HT1080 (cell line): Measurements from ENCODE around the gene RREB1. TPM values are rescaled to one million over a fixed set of nuclear protein-coding genes. Genes with fewer than 3 reads are reported as not detected.

Experiments used
- DNase-seq: peaks from one replicate; pipeline ENCODE4 v3.0.0-alpha.2; 2015; ENCODE audit warnings: low read depth
- total RNA-seq: library from RNA; depleted of rRNA; stranded (reverse); fragments of >200 nt; shearing (Covaris generic); gene quantifications from 2 replicates; pipeline ENCODE4 v1.2.3, GENCODE V29; 2014

RREB1 gene
- total RNA-seq, 1 experiment from 2014 or later, result 11.9 TPM

DNA sequence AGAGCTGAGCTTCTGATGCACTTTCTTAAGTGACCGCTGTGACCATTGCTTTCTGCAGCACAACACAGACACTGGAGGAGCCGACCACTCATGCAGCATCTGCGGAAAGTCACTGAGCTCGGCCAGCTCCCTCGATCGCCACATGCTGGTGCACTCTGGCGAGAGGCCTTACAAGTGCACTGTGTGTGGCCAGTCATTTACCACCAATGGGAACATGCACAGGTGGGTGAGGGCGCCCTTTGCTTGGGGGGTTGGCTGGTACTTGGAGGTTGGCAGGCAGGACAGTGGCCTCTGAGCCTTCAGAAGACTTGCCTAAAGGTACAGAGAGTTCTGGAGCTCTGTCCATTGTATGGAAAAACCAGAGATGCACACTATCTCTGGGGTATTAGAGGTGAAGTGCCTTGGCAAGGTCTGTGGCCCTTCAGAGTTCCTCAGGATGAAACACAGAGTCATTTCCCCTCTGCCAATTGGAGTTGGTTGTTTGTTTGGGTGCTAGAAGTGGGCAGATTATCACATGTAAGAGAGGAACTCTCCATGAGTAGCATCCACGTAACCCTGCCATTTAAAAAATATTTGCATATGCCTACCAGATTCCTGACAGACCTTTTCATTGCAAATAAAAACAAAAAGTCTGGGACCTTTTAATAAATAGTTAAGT, 81.5 kb downstream of the RREB1 start:
- no peak for DNase-seq

DNA sequence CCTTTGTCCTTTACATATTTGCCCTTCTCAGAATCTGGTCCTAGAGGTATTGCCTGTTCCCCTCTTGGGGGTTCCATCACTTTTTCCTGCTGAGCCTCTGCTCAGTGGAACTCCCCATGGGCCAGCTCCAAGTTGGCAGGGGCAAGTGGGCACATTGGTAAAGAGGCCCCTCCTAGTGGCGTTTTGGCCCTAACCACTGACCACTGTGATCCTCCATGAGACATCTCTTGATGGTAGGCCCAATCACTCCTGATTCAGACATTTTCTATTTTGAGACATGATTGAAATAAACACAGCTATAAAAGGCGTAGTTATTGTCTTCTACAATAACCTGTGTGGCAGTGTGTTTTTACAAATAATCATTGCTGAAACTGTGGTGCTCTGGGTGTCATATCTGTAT, 83.0 kb downstream of the RREB1 start:
- DNase-seq, result no peak

DNA sequence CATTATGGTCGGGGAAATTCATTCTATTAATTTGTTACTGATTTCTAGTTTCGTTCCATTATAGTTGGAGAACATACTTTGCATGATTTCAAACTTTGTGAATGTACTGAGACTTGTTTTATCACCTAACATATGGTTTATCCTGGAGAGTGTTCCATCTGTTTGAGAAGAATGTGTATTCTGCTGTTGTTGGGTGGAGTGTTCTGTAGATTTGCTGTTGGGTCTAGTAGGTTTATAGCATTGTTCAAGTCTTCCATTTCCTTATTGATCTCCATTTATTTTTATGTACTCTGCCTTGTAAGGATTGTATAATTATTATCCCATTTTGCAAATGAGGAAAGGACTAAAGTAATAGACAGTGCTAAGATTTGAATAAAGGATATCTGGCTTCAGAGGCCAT, 85.4 kb downstream of the RREB1 start:
- DNase-seq, result no peak

DNA sequence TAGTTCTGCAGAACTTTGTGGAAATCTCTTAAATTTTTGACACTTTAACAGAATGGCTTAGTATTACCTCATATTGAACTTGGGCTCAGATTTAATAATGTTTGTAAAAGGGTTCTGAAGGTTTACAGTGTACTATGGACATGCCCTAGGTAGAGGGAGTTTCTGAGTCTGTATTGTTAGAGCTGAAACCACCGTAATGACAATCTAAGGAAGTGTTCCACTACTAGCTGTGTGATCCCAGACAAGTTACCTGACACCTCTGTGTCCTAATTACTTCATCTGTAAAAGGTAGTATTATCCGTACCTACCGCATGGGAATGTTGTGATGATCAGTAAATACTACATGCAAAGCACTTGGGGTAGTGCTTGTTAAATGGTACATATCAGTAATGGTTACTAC, 86.9 kb downstream of the RREB1 start:
- no peak for DNase-seq

DNA sequence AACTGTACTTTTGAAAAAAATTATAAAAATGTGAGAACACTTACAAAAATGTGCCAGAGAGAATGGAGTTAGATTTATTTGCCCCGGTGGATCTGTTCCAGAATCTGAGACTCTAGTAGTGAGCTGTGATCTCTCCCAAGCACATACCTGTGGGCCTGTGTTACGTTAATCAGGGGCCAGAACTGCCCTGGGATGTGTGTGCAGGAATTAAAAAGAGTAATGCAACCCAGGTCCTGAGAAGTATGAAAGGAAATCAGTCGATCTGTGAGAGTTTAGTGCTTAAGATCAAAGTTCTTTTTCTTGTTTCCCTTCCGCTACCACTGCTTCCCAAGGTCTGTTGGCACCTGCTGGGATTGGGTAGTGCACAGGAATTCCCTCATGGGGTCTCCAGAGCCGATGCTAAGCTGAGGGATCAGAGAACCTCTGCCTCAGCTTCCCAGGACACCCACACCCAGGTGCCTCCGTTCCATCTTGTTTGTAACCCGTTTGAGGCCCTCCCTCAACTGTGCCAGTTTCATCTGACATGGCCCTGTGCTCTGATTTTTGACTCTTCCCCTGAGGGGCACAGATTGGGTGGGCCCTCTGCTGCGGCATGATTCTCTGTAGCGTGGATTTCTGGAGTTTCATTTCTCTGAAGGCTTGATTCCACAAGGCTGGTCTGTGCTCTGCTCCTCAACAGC, 87.7 kb downstream of the RREB1 start:
- no peak for DNase-seq

DNA sequence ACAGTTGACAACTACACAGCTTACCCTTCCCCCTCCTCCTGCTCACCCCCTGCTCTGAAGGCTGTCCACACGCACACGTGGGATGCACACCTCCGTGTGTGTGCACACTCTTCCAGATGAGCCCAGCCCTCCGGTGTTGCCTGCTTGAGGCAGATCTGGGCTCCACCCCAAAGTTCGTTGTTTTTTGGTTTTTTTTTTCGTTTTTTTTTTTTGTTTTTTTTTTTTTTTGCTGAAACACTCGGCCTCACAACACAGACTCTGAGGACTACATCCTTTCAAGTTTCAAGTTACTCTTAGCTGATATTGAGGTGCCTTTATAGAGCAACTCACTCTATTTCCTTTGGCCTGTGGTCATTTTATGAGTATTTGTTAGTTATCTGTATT, 88.2 kb downstream of the RREB1 start:
- DNase-seq, result no peak

DNA sequence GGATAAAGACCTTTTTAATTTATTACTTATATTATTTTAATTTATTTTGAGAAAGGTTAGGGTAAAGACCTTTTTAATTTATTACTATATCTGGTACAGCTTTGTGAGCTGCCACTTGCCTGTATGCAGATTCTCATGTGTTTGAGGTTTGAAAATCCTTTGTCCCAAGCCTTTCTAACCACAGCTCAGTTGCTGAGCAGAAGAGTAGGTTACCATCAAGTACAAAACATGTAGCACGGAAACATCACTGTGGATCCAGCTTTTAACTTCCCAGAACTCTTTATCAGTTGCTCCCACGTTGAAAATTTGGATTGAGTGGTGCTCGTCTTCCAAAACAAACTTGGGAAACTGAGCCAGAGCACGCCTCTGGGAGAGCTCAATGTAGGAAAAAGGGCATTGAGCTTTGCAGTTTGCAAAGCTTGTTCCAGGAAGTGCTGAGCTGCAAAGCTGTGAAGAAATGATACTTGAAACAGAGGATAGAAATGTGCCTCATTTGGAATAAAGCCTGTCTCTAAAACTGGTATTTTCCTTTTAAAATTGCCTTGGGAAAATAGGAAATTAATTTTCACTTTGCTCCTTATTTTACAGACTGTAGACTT, 89.0 kb downstream of the RREB1 start:
- DNase-seq, result no peak

DNA sequence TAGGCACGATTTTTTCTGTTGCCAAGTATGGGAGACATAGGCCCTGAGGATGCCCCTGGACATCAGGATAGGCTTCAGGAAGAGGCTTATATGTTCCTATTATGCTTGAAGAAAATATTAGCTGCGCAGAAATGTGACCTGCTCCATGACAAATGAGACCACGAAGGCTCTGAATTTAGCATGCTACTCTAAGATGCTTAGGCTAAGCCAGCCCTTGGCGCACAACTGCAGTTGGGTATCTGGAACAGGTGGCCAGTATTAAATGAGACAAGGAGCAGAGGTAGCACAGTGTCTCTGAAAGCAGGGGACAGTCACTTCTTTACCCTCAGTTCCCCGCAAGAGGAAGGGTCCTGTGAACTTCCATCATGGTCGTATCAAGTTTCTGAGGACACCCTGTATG, 90.0 kb downstream of the RREB1 start:
- no peak for DNase-seq

DNA sequence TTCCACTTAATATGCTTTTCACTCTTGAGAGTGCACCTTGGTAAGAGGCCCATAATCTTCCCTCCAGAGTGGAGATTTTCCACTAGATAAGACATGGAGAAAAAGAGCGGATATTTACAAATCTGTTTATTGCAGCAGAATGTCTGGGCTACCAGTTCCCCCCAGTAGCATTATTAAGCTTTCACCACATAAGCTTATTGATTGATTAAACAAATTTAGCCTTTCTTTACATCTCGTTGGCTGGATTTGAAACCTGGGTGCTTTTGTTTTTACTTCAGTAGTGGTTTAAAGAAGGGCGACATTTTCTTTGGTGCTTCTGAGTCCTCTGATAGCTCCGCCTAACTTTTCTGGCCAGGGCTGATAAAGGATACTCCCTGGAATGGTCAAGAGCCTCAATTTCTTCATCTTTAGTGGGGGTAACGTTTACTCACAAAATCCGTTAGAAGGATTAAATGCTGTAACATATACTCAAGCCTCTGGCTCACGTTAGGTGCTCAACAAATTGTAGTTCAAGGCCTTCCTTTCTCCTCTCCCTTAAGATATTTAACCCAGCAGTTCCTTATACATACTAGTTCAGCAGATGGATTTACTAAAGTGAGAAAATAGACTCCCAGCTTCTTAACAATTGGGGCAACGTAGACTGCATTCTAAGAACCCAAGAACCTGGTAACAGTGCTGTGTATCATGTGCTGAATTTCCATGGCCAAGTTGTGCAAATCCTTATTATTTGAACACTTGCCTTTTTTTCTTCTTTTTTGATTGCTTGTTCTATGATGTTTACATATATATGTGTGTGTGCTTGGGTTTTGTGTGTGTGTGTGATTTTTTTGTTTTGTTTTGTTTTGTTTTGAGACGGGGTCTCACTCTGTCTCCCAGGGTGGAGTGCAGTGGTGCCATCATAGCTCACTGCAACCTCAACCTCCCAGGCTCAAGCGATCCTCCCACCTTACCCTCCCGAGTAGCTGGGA, 91.4 kb downstream of the RREB1 start:
- DNase-seq, result no peak

DNA sequence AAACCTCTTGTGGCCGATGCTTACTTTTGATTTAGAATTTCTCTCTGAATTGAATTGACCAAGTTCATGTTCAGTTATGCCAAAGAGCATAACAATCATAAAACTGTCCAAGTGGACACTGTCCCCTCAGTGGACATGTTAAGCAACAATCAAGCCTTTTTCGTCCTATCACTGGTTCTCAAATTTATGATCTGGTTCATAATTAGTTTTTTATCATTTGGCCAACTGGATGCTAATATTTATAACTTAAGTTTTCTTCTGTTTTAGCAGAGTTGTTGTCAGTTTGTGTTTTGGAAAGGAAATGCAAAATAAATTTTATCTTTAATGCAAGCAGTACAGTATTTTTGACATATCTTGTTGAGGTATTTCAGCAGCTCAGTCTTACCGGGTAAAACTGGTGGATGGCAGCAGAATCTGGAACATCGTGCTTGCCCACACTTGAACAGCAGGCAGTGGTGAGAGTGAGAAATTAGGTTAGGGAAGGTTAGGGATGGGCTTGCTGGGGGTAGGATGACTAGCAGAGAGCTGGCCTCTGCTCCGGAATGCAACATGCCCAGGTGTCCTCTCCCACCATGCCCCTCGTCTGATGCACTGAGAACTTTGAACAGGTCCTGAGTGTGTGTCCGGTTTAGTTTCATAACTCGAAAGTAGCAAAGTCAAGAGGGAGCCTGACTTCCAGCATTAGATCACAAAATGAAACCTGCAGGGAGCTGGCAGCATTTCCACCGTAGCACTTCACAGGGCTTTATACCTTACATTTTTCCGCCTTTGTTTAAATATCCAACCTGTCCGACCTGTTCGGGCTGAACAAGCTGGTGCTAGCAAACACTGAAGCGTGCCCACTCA, 93.1 kb downstream of the RREB1 start:
- no peak for DNase-seq

DNA sequence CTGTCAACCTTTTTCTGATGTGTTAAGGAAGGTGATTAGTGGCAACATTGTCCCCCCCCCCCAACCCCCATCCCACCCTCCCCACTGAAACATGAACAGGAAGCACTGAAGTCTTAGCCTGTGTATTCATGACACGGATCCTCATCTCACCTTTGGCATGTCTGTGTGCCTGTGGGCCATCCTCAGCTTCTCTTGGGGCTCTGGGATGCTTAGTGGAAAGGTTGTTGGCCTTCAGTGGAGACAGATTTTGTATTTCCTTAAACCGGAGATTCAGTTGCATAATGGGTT, 93.6 kb downstream of the RREB1 start:
- no peak for DNase-seq

DNA sequence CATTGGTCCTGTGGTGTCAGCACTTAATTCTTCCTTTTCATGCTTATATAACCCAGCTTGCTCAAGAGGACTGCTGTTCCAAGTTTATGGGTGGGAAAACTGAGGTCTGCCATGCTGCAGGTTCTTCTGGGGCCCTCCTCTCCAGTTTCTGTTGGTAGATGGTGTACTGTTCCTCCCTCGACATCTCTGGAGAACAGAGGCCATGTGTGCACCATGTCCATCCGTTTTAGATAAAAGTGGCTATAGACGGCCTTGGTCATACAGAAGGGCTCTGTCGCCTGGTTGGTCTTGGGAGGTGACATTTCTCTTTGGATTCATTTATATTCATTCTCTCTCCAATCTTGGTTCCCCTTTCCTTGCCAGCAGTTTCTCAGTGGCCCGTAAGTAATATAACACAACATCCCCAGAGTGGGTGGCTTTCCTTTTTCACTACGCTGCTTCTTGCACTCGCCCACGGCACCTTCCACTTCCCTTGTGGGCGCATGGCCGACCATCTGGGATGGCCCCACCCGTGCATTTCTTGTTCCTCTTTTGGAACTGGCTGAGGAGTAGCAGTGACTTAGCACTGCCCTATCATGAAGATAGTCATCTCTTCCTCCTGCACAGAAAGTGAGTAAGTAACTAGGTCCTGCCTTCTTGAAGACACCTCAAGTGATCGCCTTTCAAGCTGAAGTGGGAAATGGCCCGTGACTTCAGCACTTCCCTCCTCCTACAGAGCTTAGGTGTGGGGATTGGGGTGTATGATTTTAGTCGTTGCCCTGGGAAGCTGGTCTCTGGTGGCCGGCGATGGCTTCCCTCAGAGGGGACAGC, 94.2 kb downstream of the RREB1 start:
- DNase-seq, result no peak

DNA sequence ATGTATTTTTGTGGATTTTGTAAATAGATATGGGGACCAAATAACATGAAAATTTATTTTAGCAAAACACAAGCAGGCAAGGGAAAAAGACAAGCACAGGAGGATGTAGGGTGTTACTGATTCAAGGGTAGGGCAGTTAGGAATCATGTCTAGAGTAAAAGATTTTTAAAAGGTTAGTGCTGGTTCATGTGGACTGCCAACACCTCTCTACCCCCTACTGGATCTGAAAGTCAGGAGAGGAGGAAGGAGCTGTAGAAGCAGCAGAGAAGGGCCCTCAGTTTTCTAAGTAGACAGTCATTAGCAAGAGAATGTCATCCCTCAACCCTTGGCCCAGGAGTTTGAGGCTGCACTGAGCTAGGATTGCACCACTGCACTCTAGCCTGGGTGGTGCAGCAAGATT, 95.2 kb downstream of the RREB1 start:
- no peak for DNase-seq

DNA sequence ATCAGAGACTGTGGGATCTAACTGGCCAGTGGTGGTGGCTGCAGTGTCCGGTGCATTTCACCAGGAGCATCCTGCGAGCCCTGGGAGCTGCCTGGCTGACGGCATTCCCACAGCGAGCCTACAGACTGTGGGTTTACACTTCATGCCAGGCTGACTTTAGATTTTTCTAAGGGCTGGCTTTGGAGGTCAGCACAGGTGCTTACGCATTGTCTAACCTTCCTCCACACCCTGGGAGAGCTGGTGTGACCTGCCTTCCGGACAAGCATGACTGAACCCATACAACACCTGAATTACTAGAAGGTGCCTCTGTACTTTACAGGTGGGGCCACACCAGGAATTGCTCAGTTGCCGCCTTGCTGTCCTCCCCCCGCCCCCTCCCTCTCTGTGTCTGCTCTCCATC, 96.2 kb downstream of the RREB1 start:
- no peak for DNase-seq

DNA sequence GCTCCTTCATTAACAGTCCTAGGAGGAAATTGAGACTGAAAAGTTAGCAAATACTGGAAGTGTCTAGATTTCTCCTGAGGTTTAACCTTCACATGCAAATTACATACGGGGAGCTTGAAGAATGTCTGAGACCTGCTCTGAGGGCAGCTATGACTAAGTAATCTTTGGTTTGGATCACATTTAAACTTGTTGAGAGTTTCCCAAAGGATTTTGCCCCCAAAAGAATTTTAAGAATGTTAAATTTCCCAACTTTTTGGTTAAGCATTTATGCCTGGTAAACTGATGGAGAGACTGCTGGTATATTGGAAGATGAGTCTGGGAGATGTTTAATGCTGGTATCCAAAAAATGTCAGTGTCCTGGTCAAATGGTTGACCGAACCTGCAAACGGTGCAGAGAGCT, 97.0 kb downstream of the RREB1 start:
- DNase-seq, result no peak

DNA sequence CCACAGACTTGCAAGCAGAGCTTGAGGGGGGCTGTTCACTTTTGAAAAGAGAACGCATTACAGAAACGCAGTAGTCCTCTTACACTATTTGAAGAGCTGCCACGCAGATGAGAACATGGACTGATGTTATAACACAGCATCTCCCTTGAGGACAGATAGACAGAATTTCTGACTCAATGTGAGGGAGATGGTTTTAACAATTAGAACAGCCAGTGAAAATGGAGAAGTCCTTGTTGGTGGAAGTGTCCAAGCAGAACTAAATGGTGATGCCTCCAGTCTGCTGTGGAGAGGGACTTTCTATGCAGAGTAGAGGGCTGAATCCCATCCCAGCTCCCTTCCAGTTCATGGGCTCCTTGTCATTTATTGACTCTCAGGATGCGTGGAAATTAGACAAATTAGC, 100.0 kb downstream of the RREB1 start:
- no peak for DNase-seq

DNA sequence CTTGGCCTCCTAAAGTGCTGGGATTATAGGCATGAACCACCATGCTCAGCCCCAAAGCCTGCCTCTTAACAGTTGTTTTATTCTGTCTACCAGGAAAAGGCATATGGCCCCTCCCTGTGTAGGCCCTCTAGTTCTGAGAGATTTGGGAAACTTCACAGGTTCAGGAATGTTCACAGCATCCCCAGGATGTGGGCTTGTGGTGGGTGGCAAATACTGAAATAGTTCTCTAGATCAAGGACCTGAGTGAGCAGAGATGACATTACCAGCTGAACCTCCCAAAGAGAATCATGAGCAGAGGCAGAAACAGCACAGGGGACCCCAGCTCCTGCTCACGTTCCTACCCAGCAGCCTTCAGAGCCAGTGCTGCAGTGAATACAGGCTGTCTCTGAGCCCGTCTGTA, 105.7 kb downstream of the RREB1 start:
- no peak for DNase-seq

DNA sequence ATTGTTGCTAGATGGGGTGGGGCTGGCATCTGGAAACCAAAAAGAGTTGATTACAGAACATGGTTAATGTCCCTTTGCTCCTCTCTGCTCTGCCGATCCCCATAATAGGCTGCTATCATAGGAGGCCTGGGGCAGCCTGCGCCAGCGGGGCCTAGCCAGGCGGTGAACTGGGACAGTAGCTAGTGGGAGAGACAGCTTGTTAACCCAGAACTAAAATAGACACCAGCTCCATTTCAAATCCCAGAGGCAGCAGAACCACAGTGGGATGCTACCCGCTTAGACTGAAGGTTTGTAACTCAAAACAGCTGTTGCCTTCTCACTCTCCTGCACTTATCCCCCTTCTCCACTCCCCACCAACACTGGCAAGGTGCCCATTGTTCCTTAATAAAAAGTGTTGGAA, 106.7 kb downstream of the RREB1 start:
- no peak for DNase-seq

DNA sequence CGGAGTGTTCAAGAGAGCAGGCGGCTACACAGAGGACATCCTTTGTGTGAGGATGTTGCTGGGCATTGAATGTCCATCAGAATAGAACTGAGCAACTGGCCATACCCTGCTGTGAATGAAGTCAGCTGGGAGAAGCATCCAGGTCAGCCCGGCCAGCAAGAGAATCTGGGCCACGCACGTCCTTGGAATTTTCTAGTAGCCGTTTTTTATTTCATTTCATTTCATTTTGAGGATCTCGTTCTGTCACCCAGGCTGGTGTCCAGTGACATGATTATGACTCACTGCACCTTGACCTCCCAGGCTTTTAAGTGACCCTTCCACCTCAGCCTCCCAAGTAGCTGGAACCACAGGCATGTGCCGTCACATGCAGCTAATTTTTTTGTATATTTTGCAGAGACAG, 107.4 kb downstream of the RREB1 start:
- DNase-seq, result peak; percentile 27

DNA sequence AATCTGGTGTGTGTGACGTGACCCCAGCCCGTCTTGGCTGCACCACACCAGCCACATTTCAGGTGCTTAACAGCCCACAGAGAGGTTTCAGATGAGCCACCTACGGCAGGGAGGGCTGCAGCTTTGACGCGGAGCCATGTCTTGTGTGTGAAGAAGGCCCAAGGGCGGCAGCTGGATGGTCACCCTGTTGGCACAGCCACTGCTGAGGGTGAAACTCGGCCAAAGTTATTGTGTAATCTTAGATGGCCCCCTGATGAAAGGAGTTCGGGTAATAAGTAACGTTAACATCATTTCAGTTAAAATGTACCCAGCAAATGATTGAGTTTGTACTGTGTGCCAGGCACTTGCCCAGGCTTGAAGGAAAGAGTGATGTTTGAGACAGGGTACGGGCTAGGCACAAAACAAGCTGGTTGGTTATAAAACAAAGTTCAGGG, 108.1 kb downstream of the RREB1 start:
- DNase-seq, result no peak
